Left ventricle myocardium inferior (tissue), 1 donor: ENCODE results near the gene KDM4C. TPM values are rescaled to one million over a fixed set of nuclear protein-coding genes. Genes with fewer than 3 reads are reported as not detected.

Source experiments
- DNase-seq: peaks from one replicate; pipeline ENCODE4 v3.0.0-alpha.2; 2020
- H3K27ac ChIP-seq: fragments of 200-600 bp; replicated peaks from 2 replicates; pipeline ENCODE4 v1.8.0; 2021
- H3K27me3 ChIP-seq: fragments of 200-600 bp; 2 replicates; pipeline ENCODE4 v1.8.0; 2021; ENCODE audit warnings: low read depth
- H3K36me3 ChIP-seq: fragments of 200-600 bp; 2 replicates; pipeline ENCODE4 v1.8.0; 2021
- H3K4me1 ChIP-seq: fragments of 200-600 bp; 2 replicates; pipeline ENCODE4 v1.8.0; 2021
- H3K4me3 ChIP-seq: fragments of 200-600 bp; 2 replicates; pipeline ENCODE4 v1.8.0; 2021; ENCODE audit warnings: mild to moderate bottlenecking, moderate library complexity
- H3K9me3 ChIP-seq: fragments of 200-600 bp; replicated peaks from 2 replicates; pipeline ENCODE4 v1.8.0; 2021
- intact Hi-C: fragments of 100-400 bp; cut with micrococcal nuclease; formaldehyde crosslinking; loops from one replicate; pipeline ENCODE4 v1.11.0; 2022
- total RNA-seq: library from RNA; stranded (reverse); fragmentation: NEBNext Ultra II Directional; extraction: Animal tissue kit (Norgen Biotek cat#: 25700); gene quantifications from one replicate; pipeline ENCODE4 v1.2.1, GENCODE V29; 2021
- TF ChIP-seq, protein P1 (sequence below): fragments of 200-600 bp; IDR thresholded peaks from 2 replicates; pipeline ENCODE4 v1.8.0; 2021; ENCODE audit warnings: antibody characterized with exemption, mild to moderate bottlenecking, borderline replicate concordance
- donor health status: DM: no; HTN: yes; CAD: no; lungs with severe emphysema.

The KDM4C gene
- total RNA-seq, 1 donor from 2014 or later, result 14.1 TPM

DNA sequence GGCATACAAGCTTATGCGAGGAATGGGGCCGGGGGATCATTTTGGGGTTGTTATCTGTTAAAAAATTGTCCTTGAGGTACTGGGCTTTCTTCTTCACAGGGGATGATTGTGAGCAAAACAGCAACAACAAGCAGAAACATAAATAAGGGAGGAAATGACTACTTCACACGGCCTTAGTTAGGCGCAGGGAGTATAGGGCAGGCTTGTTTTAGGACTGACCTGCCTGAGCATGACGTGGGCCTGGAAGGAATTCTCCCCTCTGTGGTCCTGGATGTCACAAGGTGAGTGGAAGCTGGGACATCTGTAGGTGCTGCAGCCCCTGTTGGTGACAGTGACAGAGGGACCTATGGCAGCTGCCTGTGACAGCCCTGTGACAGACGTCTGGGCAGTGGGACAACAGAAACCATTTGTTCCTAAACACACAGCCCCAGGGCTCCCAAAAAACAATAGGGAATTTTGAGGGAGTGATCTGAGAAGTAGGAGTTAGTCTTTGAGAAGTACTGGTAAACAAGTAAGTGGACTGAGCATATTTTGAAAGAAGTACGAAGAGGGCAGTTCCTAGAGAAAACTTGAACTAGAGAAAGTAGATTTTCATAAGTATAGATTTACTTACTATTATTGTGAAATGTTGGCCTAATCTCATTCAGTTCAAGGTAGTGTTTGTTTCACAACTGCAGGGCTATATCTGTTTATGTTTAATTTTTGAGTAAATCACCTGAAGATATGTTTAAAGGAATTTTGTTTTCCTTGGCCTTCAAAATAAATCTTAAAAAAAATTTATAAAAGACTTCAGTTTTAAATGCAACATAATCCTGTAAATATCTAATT lies 113.1 kb downstream of the KDM4C start:
- H3K4me3 ChIP-seq, result no peak overlapping the region
- H3K4me1 ChIP-seq, result peaks cover 35% of the 10 kb centered on the region
- no peak for DNase-seq
- H3K27me3 ChIP-seq, result no peaks in the 10 kb centered on the region
- no peaks in the 10 kb centered on the region for H3K36me3 ChIP-seq
- intact Hi-C loops, result no loop called here
- TF ChIP-seq, protein P1, sequence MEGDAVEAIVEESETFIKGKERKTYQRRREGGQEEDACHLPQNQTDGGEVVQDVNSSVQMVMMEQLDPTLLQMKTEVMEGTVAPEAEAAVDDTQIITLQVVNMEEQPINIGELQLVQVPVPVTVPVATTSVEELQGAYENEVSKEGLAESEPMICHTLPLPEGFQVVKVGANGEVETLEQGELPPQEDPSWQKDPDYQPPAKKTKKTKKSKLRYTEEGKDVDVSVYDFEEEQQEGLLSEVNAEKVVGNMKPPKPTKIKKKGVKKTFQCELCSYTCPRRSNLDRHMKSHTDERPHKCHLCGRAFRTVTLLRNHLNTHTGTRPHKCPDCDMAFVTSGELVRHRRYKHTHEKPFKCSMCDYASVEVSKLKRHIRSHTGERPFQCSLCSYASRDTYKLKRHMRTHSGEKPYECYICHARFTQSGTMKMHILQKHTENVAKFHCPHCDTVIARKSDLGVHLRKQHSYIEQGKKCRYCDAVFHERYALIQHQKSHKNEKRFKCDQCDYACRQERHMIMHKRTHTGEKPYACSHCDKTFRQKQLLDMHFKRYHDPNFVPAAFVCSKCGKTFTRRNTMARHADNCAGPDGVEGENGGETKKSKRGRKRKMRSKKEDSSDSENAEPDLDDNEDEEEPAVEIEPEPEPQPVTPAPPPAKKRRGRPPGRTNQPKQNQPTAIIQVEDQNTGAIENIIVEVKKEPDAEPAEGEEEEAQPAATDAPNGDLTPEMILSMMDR, result no peak
- H3K27ac ChIP-seq, result no peak overlapping the region
- no peaks in the 10 kb centered on the region for H3K9me3 ChIP-seq

- Histone ChIP-seq H3K4me1 (peaks cover 43% of the 10 kb centered on the region), H3K36me3 (no peaks in the 10 kb centered on the region), H3K27me3 (no peaks in the 10 kb centered on the region), H3K9me3 (peaks cover 4% of the 10 kb centered on the region), H3K27ac (no peak overlapping the region), H3K4me3 (no peak overlapping the region)
- TF ChIP-seq, protein P1, result no peak
- intact Hi-C loops, result no loop called here
- no peak for DNase-seq
Observed at GRCh38 chr9:6873857-6874256, 116.1 kb downstream of the KDM4C start.

GRCh38 chr9:6876195-6876894 lies 118.6 kb downstream of the KDM4C start:
- no peaks in the 10 kb centered on the region for H3K27me3 ChIP-seq
- H3K9me3 ChIP-seq, result peaks cover 4% of the 10 kb centered on the region
- no peak overlapping the region for H3K27ac ChIP-seq
- TF ChIP-seq, protein P1, result no peak
- no peak overlapping the region for H3K4me3 ChIP-seq
- intact Hi-C loops, result no loop called here
- no peak for DNase-seq
- peaks cover 21% of the 10 kb centered on the region for H3K4me1 ChIP-seq
- no peaks in the 10 kb centered on the region for H3K36me3 ChIP-seq

- H3K4me3 ChIP-seq, result no peak overlapping the region
- no peaks in the 10 kb centered on the region for H3K36me3 ChIP-seq
- TF ChIP-seq, protein P1, result no peak
- peaks cover 21% of the 10 kb centered on the region for H3K4me1 ChIP-seq
- intact Hi-C loops, result no loop called here
- no peaks in the 10 kb centered on the region for H3K27me3 ChIP-seq
- no peak for DNase-seq
- H3K27ac ChIP-seq, result no peak overlapping the region
- H3K9me3 ChIP-seq, result peaks cover 4% of the 10 kb centered on the region
Observed at GRCh38 chr9:6877671-6878161, 119.9 kb downstream of the KDM4C start.

GRCh38 chr9:6880626-6881025 lies 122.9 kb downstream of the KDM4C start:
- no peak for DNase-seq
- Histone ChIP-seq H3K27ac (no peak overlapping the region), H3K9me3 (peaks cover 4% of the 10 kb centered on the region), H3K27me3 (no peaks in the 10 kb centered on the region), H3K4me3 (no peak overlapping the region), H3K4me1 (peaks cover 10% of the 10 kb centered on the region), H3K36me3 (no peaks in the 10 kb centered on the region)
- intact Hi-C loops, result no loop called here
- TF ChIP-seq, protein P1, result no peak
